ENCODE data around the gene PRRT1B. TPM values are rescaled to one million over a fixed set of nuclear protein-coding genes. Genes with fewer than 3 reads are reported as not detected.

Gene PRRT1B
- total RNA-seq, 4 donors from 2014 or later = not detected

- TF ChIP-seq CTCF (IDR thresholded peaks at IDR 0.05; ENCODE audit: low read depth) = no peak
These were observed 40.1 kb downstream of the PRRT1B start for GRCh38 chr9:131585375-131585774.

- no peak for TF ChIP-seq CTCF (IDR thresholded peaks at IDR 0.05; ENCODE audit: low read depth)
These were observed 42.0 kb downstream of the PRRT1B start for GRCh38 chr9:131587331-131587730.

GRCh38 chr9:131587906-131588305 is 42.6 kb downstream of the PRRT1B start:
- TF ChIP-seq CTCF (IDR thresholded peaks at IDR 0.05; ENCODE audit: low read depth) = no peak

- no peak for TF ChIP-seq CTCF (IDR thresholded peaks at IDR 0.05; ENCODE audit: low read depth)
These were observed 43.1 kb downstream of the PRRT1B start for GRCh38 chr9:131588396-131588795.

- TF ChIP-seq CTCF (IDR thresholded peaks at IDR 0.05; ENCODE audit: low read depth) = no peak
These were observed 43.9 kb downstream of the PRRT1B start for GRCh38 chr9:131589124-131589711.

DNA sequence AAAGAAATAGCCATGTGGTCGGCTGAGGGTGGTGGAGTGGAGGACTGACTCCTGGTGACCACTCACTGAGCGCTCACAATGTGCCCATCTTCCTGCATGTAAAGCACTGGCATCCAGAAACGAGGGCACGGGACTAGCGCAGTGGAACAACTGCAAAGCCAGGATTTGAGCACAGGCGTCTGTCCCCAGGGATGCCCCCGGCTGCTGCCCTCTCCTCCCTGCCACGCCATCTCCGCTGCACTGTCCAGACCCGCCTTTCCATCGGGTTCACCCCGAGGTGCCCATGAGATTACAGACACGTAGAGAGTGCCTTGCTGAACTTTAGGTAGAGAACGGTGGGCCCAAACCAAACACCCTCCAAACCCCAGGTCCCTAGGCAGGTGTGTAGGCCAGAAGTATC is 44.7 kb downstream of the PRRT1B start:
- no peak for TF ChIP-seq CTCF (IDR thresholded peaks at IDR 0.05; ENCODE audit: low read depth)

DNA sequence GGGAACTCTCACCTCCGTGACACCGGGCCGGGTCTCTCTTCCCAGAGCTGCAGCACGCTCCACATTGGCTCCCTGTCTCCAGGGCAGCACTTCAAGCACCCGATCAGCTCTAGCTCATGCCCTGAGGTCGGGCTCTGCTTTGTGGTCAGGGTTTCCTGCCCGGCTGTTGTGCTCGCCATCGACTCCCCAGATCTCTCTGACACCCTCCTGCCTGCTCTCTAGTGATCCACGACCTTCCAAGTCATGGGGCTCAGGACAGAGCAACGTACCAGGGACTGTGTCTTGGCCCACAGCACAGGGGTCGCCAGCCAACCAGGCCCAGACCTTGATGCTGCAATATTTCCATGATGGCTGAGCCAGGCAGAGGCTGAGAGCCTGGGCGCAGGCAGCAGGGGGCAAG is 45.1 kb downstream of the PRRT1B start:
- TF ChIP-seq CTCF (IDR thresholded peaks at IDR 0.05; ENCODE audit: low read depth) = no peak

Data from subcutaneous adipose tissue (tissue), 4 donors.